ENCODE data around the gene CAND2.

CAND2 gene

DNA sequence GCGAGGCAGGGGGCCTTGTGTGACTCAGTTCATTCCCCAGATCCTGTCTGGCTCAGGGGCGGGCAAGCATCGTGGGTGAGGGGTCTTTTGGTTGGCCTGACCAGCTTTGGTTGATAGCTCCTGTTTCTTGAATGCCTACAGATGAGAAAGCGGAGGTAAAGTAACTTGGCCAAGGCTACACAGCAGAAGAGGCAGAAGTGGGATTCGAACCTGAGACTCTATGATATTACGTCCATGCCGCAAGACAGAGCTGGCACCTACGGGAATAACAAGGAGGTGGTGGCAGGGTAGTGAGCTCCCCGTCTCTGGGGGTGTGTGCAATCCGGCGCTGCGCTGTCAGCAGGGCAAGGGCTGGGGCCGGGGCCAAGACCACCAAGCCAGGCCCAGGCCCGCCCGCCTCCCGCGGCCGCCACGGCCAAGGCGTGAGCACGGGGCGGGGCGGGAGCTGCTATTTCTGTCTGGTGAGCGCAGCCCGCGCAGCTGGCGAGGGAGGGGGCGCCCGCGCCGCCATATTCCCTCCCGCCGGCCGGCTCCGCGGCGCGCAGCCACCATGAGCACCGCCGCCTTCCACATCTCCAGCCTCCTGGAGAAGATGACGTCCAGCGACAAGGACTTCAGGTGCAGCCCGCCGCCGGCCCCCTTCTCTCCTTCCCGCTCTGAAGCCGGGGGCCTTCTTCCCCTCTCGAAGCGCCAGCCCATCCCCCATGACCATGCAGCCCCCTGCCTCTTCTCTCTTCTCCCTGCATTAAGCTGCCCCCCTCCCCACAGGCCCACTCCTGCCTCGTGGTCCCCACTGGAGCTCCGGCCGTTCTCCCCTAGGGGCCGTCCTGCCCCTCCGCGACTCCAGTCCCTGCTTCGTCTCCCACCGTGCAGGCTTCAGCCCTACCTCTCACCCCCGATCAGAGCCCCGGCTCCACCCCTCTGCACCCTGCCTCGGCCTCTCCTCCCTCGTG, at the start of gene CAND2:
Gene CAND2 (plus strand): TSS at position 510 of the 953 bp plus-strand sequence. CDS start 41 bp downstream, at position 551.
- FAIRE-seq (no peak), DNase-seq (ENCODE audit: insufficient read length, low spot score) (no peak)
- TF ChIP-seq, protein P1, sequence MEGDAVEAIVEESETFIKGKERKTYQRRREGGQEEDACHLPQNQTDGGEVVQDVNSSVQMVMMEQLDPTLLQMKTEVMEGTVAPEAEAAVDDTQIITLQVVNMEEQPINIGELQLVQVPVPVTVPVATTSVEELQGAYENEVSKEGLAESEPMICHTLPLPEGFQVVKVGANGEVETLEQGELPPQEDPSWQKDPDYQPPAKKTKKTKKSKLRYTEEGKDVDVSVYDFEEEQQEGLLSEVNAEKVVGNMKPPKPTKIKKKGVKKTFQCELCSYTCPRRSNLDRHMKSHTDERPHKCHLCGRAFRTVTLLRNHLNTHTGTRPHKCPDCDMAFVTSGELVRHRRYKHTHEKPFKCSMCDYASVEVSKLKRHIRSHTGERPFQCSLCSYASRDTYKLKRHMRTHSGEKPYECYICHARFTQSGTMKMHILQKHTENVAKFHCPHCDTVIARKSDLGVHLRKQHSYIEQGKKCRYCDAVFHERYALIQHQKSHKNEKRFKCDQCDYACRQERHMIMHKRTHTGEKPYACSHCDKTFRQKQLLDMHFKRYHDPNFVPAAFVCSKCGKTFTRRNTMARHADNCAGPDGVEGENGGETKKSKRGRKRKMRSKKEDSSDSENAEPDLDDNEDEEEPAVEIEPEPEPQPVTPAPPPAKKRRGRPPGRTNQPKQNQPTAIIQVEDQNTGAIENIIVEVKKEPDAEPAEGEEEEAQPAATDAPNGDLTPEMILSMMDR (IDR thresholded peaks at IDR 0.05; ENCODE audit: insufficient read depth, missing control alignments) = no peak

DNA sequence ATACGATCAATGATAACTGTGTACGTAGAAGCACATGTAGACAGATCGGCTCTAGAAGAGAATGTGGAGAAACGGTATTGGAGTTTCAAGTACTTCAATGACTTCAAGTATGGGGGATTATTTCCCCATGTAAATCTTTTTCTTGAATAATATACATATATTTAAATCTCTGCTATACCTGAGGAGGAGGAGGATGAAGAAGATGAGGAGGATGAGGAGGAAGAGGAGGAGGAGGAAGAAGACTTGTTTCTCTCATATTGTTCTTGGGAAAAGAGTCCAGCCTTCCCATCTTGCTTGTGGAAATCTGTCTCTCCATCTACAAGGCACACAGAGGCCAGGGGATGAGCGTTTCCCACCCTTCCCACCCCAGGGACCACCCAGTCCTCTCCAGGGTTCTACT, 48.0 kb upstream of the CAND2 start:
- FAIRE-seq = no peak
- TF ChIP-seq, protein P1 (IDR thresholded peaks at IDR 0.05; ENCODE audit: insufficient read depth, missing control alignments) = no peak
- no peak for DNase-seq (ENCODE audit: insufficient read length, low spot score)

DNA sequence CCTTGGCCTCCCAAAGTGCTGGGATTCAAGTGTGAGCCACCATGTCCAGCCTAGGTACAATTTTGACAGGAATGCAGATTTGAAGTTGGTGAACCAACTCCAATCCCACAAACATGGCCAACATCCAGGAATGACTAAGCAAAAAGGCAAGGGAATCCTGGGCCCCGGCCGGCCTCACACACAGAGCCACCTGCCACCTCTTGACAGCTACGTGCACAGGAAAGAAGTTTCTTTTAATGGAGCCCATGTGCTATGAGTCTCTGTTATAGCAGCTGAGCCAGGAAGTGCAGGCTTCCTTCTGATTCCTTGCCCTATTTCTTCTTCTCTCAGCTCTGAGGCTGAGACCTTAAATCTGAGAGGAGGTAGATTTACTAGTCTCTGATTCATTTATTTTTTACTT, 46.3 kb upstream of the CAND2 start:
- no peak for FAIRE-seq
- TF ChIP-seq, protein P1 (IDR thresholded peaks at IDR 0.05; ENCODE audit: insufficient read depth, missing control alignments) = no peak
- DNase-seq (ENCODE audit: insufficient read length, low spot score) = no peak

DNA sequence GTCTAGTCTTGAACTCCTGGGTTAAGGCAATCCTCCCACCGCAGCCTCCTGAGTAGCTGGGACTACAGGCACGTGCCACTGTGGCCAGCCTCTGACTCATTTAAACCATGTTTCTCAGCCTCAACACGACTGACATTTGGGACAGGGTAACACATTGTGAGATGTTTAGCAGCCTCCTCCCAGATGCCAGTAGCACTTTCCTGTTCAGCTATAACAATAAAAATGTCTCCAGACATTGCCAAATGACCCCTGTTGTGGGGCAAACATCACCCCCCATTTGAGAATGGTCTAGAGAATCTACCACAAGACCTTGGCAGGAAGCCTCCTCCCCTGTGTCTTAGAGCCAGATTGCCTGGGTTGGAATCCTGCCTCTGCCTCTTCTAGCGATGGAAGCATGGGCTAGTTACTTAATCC, 45.8 kb upstream of the CAND2 start:
- DNase-seq (ENCODE audit: insufficient read length, low spot score) (no peak), FAIRE-seq (no peak)
- TF ChIP-seq, protein P1 (IDR thresholded peaks at IDR 0.05; ENCODE audit: insufficient read depth, missing control alignments) = no peak

DNA sequence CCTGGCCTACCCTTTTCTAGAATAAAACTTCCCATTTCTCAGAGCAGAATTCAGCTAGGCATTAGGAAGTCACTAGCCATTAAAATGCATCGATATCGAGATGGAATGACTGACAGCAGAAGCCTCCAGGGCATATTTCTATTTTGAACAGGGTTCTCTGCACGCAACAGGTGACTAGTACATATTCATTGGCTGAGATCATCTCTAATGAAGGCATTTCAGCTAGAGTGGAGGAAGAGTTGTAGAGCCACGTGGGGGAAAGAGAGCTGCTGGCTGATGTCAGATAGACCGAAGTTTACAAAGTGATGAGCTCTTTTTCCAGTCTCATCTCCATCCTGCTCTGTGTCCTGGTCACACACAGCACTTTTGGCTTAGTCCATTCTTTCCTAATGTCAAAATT, 44.9 kb upstream of the CAND2 start:
- no peak for DNase-seq (ENCODE audit: insufficient read length, low spot score)
- no peak for FAIRE-seq
- TF ChIP-seq, protein P1 (IDR thresholded peaks at IDR 0.05; ENCODE audit: insufficient read depth, missing control alignments) = no peak

DNA sequence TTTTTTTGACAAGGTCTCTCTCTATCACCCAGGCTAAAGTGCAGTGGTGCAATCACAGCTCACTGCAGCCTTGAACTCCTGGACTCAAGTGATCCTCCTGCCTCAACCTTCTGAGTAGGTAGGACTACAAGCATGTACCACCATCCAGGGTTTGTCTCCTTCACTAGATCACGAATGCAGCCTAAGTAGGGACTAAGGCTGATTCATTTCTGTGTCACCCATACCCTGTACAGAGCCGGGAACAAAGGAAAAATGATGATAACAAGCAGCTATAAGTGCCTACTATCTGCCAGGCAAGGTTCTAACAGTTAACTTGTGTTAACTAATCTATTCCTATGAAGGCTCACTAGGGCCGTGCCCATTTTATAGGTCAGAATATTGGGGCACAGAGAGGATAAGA, 44.4 kb upstream of the CAND2 start:
- DNase-seq (ENCODE audit: insufficient read length, low spot score) (no peak), FAIRE-seq (no peak)
- TF ChIP-seq, protein P1 (IDR thresholded peaks at IDR 0.05; ENCODE audit: insufficient read depth, missing control alignments) = no peak

DNA sequence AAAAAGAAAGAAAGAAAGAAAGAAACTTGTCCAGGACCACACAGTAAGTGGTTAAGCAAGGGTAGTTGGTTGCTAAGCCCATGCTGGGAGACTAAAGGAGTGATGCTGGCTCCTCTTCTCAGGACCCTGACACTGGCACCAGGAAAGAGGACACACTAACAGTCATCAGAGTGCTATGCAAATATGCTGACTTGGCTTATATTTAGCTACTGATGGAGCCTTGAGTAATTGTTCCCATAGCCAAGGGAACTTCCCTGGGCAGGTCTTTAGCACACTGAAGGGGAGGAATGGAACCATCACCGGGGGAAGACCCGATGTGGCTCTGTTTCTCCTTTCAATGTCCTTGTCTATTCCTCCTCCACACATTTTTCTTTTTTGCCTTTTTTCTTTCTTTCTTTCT, 43.7 kb upstream of the CAND2 start:
- DNase-seq (ENCODE audit: insufficient read length, low spot score) (no peak), FAIRE-seq (no peak)
- TF ChIP-seq, protein P1 (IDR thresholded peaks at IDR 0.05; ENCODE audit: insufficient read depth, missing control alignments) = no peak

All from D721Med (cell line).